Measurements from ENCODE around the gene PLCXD1.
"Not testable (repeated sequence)": the region's sequence is repeated elsewhere in the genome, so short reads cannot be mapped to it uniquely, and the experiment has no call there.

Gene PLCXD1

GRCh38 chrX:292900-293897 is 12.0 kb downstream of the PLCXD1 start:
- DNase-seq: no peak

DNA sequence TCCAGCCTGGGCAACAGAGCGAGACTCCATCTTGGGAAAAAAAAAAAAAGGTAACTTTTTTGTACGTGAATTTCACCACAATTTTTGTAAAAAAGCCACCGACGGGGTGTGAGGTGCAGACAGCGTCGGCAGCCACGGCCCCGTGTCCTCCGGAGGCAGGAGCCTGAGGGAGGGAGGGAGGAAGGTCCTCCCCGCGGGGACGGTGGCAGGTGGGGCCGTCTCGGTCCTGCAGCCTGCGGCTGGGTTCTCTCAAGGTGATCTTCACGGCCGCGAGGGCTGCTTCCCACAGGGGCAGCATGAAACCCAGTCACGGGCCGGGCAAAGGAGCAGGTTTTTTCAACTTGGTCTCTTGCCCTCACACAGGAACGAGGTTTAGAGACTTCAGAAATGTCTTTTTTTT is 14.0 kb downstream of the PLCXD1 start:
- DNase-seq: no peak

DNA sequence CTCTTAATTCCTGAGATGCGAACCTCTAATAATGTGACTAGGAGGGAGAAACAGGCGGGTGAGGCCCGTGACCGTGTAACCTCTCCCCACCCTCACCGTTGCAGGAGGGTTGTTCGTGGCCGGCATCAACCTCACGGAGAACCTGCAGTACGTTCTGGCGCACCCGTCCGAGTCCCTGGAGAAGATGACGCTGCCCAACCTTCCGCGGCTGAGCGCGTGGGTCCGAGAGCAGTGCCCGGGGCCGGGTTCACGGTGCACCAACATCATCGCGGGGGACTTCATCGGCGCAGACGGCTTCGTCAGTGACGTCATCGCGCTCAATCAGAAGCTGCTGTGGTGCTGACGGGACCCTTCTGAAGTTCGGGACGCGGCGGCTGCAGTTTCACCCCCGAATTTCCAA is 17.8 kb downstream of the PLCXD1 start:
- DNase-seq: no peak

DNA sequence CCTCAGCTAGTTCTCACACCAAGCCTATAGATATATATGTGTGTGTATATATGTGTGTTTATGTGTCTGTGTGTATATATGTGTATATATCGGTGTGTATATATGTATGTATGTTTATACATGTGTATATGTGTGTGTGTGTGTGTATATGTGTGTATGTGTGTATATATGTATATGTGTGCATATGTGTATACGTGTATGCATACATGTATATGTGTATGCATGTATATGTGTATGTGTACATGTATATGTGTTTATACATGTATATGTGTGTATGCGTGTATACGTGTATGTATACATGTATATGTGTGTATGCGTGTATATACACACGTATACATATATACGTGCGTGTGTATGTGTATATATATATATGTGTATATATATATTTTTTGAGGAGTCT is 19.2 kb downstream of the PLCXD1 start:
- no peak for DNase-seq

DNA sequence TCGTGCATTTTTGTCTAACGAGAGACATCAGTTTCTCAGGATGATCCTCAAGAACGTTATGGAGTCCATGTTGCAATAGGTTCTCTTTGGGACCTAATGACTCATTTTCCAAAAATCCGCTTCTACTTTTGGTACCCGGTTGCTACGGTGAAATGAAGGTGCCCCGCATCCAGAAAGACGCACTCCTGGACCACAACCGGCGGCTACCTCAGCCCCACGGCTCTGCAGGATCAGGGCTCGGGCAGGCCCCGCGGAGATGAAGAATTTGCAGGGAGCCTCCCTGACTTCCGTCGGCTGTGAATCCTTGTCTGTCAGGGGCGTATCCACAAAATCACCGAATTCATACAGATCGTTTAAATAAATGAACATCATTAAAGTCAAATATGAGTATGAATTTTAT is 21.8 kb downstream of the PLCXD1 start:
- no peak for DNase-seq

GRCh38 chrX:305781-306613 is 24.8 kb downstream of the PLCXD1 start:
- DNase-seq: not testable (repeated sequence)

GRCh38 chrX:306614-307251 is 25.6 kb downstream of the PLCXD1 start:
- not testable (repeated sequence) for DNase-seq

DNA sequence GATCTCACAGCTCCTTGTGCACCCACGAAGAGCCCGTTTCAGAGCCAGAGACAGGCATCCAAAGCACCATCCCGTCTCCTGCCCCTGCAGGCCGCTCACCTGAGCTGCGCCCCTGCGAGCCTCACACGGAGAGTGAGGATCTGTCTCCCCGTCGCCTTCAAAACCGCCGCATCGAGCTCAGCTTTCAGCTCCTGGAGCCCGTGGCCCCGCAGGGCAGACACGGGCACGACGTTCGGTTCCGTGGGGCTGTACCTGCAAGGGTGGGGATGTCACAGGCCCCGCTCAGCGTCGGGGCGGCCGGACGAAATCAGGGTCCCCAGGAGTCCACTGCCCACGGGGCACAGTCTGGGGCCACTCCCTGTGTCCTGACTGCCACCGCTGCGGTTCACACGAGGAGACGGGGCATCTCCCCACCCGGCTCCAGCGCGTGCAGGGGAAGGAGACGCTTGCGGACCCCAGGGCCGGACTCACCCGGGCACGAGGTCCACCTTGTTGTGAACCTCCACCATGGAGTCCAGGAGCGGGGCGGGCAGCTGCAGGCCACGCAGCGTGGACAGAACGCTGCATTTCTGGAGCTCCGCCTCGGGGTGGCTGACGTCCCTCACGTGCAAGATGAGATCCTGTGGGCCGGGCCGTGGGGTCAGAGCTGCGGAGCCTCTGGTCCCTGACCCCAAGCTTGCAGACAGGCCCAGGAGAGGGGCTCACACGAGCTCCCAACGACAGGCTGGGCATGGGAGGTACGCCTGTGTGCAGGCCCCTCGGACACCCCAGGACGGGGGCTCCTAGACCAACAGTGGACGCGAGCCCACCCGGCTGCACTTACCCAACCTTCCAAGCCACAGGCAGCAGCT is 26.3 kb downstream of the PLCXD1 start:
- no peak for DNase-seq

GRCh38 chrX:308821-309520 is 27.8 kb downstream of the PLCXD1 start:
- no peak for DNase-seq

- DNase-seq: no peak
These were observed 29.5 kb downstream of the PLCXD1 start for GRCh38 chrX:310621-311155.

GRCh38 chrX:311156-312129 is 30.3 kb downstream of the PLCXD1 start:
- DNase-seq: no peak

GRCh38 chrX:312621-313331 is 31.6 kb downstream of the PLCXD1 start:
- DNase-seq: no peak

GRCh38 chrX:313546-313945 is 32.4 kb downstream of the PLCXD1 start:
- no peak for DNase-seq

DNA sequence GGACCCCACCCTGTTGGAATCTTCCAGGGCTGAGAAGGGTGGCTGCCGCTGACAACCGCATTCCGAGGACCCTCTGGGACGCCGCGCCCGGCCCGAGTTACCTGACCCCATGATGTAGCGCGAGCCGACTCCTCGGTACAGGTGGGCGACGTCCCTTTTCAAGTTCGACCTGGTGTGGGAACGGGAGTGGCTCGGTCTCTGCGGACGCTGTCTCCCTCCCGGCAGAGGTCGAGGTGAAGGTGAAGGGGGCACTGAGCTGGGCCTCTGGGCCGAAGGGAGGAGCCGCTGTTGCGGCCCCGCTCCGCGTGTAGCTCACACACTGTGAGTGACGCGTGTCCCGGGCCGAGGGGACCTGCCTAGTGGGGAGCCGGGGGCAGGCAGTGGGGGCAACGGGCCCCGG is 32.9 kb downstream of the PLCXD1 start:
- DNase-seq: no peak

DNA sequence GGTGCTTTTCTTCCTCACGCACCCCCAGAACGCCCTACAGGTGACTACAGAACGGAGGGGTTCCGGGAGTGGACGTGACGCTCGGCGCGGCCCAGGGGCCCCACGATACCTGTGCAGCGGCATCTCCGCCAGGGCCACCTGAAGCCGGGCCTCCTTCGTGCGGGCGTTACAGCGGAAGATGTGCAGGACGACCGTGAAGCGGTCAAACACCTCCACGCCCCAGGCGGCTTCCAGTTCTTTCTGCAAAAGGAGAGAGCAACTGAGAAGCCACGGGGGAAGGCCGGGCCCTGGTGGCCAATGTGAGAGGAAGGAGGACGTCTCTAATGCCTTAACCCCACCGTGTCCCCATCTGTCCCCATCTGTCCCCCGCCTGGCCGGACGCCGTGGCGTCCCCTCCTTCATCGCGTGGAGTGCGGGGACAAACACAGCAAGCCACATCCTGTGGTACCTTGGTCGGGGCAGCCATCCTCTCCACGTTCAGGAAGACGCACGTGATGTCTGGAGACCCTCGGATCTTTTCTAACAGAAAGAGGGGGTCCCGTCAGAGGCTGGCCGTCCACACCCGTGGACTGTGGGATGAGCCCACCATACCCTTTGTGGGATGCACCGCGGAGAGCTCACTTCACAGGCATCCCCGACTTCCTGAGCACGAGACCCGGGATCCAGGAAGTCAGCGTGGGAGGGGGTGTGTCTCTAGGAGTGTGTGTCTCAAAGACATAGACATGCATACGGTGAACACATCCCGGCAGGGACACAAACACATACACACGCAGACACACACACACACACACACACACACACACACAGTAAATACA is 33.8 kb downstream of the PLCXD1 start:
- no peak for DNase-seq

DNA sequence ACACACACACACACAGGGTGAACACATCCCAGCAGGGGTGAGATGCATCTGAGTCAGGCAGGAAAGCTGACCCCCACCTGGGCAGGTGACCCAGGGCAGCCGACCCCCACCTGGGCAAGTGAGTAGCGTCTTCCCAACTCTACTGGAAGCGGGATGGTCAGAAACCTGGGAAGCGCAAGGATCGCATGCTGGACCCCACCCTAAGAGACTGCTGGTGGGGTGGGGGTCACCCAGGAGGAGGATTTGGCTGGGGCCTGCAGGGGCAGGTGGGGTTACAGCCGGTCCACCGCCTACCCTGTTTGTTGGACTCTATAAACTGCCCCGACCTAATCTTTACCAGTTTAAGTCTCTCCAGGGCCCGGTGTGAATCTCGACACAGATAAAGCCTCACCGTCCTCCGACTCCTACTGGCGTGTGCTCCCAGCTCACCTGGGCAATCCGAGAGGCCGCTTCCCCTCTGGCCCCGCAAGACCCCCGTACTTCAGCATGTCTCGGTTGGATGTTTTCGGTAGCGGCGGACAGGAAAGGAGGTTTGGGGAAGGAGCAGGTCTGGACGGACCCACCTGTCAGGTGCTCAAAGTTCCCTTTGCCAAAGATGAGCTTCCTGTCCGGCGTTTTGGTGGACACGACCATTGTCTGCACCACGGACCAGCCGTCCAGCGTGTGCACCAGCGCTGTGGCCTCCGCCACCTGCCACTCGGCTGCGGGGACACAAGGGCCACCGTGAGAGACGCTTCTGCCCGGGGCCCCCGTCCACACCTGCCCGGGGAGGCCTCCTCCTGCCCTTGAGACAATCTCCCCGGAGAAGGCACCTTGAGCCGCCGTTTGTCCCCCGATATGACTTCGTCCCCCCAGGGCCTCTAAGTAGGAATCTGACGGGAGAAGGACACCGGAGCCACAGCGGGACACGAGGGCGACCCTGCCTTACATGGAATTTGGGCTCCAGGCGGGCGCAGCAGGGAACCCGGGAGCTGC is 35.5 kb downstream of the PLCXD1 start:
- no peak for DNase-seq

DNA sequence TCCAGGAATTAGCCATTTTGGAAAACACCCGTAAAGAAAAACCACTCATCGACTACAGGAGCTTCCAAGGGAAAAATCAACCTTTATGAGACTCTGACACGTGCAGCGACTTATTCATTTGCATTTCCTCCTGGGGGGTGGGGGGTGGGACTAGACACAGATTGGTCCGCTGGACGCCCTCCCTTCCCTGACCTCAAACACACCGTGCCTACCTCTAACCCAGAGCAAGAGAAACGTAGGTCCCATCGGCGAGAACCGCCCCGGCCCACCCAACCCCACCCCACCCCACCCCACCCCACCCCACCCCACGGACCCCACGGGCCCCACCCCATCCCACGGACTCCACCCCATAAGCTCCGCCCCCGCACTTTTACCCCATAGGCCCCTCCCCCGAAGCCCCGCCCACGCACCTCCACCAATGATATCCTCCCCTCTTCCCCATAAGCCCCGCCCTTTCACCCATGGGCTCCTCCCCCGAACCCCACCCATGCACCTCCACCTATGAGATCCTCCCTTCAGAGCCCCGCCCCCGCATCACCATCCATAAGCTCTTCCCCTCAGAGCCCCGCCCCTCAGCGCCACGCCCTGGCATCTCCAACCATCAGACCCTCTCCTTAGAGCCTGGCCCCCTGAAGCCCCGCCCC is 36.4 kb downstream of the PLCXD1 start:
- no peak for DNase-seq

Measured in COR-L47 (cell line).